ENCODE results near the gene GPC5.

GPC5 gene

DNA sequence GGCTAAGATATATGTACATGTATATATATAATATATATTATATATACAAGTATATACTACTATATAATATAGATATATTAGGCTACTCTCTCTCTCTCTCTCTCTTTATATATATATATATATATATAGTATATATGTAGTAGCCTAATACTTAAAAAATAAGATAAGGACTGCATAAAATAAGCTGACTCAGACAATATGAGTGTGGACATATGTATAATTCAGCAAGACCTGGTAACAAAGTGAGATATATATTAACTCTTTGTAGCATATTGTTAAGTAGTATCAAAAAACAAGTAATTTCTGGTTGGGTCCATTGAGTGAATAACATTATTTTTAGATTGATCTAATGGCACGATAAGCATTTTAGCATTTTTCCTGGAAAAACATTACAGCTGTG, 509.0 kb downstream of the GPC5 start:
- no peak for DNase-seq

DNA sequence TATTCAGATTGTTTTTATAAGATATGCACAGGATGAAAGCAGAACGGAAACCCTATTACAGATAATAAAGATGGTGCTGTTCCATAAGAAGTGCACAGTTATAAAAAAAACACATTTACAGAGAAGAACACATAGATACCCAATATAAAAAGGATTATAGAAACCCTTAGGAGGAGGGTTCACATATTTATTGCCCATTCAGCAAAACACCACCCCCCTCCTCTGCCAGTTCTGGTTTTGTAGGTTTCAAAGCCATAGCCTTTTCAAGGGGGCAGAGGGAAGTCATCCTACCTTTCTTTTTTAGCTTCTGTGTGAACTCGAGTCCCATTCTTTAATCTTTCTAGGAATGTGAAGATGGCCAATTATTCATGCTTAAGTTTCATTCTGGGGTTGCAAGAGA, 511.2 kb downstream of the GPC5 start:
- DNase-seq, result no peak

DNA sequence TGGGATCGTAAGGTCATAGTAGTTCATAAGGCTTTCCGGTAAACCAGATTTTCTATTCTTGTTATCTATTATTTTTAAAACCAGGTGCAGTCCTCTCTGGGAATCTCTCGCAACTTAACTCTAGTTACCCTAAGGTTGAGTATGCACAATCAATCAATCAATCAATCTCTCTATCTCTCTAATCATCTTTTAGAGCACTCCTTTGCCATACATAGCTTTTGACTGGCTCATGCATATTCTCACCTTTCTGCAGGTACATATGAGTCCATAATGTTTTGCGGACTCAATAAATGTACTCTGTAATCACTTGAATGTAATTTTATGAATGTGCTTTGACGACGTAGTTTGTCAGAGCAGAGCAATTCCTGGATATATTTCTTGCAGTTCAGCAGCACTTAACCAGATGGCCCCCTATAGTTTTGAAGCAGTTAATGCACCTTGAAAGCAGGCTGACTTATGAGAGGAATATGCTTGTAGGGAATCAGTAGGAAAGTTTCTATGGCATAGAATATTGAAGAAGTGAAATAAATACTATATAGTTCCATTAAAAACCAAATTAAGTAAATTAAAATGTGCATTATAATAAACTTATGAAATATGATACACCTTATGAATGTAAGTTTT, 524.7 kb downstream of the GPC5 start:
- DNase-seq, result no peak

DNA sequence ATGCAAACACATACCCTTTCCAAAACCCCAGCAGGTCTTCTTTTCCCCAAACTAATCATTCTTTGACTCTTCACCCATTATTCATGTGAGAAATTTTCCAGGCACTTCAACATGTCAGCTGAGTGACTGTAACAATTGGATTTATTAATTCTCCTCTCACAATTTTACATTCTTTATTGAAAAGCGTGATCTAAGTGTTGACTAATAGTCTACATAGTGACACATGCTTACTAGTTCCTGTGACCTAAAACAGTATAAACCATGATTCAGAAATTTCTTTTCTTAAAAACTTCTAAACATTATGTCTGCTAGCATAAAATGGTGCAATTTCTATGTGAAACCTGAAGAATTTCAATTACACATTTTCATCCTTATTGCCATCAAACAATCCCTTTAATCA, 532.3 kb downstream of the GPC5 start:
- no peak for DNase-seq

DNA sequence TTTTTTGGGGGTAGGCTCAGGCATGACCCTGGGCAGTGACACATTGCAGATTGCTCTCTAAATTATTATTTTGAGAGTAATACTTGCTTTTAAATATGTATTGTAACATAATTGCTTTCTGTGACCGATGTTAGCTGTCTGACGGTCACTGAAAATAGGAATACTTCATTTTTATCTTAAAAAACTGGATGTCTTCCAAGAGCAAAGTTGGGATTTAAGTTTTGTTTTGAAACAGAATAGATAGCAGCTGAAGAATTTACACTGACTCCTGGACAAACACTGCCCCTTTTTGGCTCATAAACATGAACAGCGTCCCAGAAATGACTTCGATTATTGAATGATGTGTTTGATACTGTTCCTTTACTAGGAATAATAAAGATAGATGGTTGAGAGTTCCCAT, 535.9 kb downstream of the GPC5 start:
- no peak for DNase-seq

DNA sequence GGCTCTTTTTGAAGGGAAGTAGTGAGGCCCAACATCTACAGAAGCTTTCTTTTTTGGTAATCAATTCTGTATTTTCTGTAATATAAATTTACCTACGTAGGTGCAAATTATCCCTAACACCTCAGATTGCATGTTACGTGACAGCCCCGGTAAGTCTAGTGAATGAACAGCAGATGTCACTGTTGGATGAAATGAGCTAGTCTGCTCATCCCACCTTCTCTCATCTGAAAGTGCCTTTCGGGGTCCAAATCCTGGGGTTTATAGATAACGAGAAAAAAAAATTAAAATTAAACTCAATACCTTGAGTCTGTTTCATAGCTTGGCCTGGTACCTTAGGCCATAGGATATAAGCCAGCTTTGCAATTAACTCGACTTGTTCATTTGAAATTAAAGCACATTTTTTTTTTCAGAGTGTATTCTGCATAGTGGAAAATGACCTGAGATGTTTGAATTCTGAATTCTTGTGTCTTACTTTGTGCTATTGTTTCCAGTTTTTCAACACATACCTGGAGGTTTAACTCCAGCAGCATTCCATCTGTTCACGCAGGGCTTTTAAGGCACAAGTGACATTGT, 548.2 kb downstream of the GPC5 start:
- no peak for DNase-seq

DNA sequence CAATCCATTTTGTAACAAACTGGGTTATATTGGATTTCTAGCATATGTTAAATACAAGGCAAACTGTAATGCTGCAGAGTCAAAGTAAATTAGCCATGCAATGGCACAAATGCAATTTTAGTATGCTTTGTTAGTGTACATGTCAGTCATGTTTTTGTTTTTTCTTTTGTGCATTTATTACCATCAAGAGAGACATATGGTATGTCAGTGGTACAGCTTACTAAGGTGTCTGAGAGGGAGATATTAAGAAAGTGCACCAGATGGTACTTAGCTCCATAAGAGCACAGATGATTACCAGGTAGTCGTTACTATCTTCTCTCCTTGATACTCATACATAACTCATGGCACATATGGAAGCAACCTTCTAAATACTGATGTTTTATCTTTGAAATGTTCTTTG, 550.3 kb downstream of the GPC5 start:
- DNase-seq, result no peak

DNA sequence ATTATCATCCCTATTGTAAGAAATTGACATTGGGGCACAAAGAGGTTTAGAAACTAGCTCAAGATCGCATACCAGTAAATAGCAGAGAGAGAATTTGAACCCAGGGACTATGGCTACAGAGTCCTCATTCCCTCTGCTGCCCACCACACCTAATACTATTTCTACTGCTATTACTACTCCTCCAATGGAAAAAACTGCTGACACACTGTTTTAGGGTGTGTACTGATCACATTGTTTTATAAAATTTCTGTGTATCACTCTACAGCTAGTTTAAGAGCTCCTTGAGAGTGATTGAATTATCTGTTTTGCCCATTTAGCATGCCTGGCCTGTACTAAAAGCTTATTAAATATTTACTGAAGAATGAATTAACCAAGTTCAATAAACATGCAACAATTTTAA, 552.4 kb downstream of the GPC5 start:
- DNase-seq, result no peak

DNA sequence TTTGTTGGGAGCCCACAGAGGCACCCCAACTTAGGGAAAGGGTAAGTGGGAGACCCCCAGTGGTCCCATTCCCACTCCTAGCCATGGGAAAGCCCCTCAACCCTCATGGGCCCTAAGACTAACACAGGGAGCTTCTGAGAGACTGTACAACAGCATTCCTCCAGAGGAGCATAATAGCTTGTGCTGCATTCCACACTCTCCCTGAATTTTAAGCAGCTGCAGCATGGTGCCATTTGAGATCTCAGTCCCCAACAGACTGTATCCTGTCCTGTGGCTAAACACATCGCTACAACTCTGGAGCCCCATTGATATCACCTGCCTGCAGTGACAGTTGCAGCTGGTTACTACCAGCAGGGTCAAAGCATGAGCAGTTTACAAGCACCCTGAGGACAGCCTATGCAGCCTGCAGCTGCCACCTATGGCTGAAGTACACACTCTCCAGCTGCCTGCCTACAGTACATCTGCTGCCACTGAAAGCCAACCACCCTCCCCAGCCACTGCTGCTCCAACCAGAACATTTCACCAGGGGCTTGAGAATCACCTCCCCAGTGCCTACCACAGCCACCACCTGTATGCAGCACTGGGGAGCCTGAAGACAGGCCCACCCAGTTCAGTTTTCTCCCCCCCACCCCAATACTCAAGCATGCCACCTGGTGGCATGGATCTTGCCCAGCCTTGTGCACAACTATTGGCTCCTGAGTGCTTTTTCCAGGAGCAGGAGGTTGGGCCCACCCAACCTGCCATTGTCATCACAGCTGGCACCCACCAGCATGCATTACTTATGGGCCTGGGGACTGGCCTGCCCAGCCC, 557.3 kb downstream of the GPC5 start:
- no peak for DNase-seq

DNA sequence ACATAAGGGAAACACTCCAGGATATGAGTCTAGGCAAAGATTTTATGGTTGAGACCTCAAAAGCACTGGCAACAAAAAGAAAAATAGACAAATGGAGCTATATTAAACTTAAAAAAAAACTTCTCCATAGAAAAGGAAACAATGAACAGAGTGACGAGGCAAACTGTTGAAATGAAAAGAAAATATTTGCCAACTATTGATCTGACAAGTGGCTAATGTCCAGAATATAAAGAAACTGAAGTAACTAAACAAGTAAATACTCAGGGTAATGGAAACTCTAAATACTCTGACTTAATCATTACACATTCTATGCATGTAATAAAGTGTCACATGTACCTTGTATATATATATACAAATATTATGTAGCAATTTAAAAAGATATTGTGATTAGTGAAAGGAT, 562.5 kb downstream of the GPC5 start:
- DNase-seq, result no peak

DNA sequence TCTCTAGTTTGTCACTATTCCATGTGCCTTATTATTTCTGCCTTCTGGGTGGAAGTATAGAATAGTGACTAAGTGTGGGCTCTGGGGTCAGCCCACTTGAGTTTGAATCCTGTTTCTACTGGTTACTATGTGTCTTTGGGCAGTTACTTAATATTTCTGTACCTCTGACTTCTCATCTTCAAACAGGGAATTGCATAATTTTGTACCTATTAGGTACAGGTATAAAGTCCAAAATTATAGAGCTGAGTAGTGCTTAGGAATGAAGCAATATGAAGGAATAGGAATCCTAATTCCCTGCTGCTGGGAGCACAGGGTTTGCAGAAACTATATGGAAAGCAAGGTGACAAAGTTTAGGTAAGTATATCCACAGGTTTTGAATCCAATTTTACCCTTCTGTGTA, 564.5 kb downstream of the GPC5 start:
- DNase-seq, result no peak

DNA sequence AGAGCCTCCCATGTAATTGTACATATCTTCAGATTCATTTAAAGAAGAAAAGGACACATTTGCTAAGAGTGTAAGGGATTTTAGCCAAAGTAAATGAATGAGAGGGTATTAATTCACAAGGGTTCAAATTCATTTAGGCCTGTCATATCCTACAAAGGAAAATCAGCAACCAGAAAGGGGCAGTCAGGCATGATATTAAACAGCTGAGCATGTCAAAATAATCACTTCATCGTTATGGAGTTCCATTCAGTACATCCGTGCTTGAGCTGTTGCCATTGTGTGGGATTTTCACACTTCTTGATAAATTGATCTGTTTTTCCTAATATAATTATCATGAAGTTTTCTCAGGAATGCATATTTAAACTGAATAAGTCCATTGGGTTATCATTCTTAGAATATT, 567.1 kb downstream of the GPC5 start:
- no peak for DNase-seq

DNA sequence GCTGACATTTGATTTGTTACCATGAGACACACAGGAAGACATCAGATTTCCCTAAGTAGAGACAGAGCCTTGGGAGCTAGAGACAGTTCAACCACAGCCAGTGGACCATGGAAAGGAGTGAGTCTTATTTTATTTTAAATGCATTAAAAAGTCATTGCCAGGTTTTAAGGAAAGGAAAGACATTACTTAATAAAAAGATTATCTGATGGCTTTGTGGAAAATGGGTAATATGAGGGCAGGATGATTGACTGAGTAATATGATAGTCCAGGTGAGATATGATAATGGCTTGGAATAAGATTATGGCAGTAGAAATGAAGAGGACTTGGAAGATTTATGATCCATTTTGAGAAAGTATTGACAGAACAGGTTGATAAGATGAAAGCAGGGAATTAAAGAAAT, 580.1 kb downstream of the GPC5 start:
- DNase-seq, result no peak

DNA sequence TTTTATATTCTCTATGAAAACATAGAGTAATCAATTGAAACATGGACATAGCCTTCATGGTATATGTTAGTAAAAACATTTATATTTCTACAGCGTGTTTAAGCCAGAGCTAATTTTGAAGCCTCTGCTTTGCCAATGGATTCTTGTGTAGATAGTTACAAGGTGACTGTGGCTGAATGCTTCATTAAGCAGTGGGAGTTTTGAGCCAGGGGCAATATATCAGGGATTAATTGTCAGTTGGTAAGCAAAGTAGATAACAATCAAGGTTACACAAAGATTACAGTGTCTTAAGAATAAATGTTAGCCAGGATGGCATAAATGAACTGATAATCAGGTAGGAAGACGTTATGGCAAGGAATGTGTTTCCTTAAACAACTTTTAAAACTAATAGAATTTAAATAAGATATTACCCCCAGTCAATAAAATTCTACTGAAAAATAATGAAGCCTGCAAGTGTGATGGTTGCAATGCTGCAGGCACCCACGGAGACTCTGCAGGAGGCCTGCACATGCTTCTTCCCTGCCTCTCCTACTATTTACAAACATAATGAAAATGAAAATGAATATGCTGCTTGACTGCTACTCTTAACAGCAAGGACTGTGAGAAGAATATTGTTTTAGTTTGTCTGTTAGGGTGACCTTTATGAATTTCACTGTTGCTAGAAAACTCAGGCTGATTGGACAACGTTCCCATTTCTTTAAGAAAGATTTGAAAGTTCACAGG, 588.5 kb downstream of the GPC5 start:
- no peak for DNase-seq

DNA sequence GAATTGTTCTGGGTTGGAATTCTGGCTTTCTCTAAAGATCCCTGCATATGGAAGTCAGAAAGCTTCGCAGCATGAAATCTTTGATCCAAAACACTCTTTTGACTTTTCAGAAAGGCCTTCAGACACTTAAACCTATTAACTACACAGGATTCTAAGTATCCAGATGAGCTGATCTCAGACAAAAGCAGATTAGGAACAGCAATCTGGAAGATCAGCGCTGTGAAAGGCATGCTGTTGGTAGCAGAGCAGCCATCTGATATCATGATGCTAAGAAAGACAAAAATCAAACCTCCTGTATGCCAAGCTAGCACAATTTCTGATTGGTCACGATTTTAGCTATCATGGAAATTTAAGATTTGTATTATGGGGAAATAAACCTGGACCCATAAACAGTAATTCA, 589.9 kb downstream of the GPC5 start:
- no peak for DNase-seq

DNA sequence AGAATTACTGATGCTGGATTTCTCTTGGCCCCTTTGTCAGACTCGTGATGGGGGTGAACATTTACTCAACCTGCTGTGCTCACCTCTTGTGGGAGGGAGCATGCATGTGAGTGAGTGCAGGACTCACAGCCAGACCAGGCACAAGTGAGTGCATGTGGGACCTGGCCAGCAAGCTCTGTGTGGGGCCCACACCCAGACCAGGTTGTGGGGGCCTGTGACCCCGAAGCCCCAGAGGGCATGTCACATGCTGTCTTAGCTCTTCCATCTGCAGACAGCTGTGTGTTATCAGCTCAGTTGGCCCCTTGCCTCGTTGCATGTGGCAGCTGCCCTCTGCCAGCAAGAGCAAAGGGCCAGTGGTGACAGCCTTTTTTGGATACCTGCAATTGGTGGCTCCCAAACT, 614.4 kb downstream of the GPC5 start:
- DNase-seq, result no peak

DNA sequence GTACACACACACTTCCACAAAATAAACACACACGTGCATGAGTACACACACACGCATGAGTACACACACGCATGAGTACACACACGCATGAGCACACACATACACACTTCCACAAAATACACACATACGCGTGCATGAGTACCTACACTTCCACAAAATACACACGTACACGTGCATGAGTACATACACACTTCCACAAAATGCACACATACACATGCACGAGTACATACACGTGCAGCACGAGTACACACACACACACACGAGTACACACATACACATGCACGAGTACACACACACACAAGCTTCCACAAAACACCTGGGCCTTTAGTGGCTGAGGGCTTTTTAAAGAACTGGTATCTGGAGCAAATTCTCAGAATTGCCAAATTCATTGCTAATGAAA, 619.3 kb downstream of the GPC5 start:
- DNase-seq, result no peak

DNA sequence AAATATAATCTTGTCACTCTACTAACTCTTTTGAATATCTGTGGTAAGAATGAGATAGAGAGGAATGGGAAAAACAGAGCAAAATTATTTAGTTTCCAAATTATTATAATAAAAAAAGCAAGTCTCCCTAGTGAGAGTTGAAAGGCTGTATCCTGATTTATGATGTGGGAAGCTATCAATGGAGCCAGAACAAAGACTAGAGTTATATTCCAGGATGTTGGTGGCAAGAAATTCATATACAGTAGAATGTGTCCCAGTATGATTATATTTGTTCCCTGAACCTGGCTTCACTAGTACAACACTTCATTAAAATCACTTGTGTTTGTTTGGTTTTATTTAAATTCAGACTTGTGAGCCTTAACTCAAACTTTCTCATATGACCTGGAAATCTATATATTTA, 630.3 kb downstream of the GPC5 start:
- no peak for DNase-seq

DNA sequence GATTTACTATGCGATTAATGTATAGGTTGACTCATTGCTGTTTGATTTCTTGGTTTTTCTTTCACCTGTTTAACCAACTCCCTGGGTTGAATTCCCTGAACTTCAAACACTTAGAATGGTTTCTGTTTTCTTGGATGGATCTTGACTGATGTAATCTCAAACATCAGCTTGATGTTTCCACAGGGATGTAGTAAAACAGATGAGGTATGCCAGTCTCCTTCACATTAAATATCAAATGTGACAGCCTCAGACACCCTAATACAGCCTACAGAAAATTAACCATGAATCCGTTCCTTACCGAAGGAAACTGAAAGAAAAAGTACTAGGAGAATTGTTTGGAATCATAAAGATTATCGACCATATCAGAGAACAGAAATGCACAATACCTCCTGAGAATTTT, 631.2 kb downstream of the GPC5 start:
- DNase-seq, result no peak

DNA sequence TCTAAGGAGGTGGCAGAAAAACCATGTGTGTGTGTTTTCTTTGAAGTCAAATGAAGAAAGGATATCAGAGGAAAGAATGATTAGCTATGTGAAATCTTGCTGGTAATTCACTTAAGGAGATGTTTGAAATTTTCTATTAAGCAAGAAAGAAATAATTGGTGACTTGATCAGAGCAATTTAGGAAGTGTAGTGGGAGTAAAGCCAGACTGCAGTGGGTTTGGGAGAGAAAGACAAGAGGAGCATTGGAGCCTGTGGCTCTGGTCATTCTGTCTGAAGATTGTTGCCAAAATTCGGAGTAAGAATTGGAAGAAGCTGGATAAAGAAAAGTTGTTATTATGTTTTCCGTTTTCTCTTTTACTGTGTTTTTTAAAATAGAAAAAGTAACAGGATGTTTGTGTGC, 640.5 kb downstream of the GPC5 start:
- DNase-seq, result no peak

DNA sequence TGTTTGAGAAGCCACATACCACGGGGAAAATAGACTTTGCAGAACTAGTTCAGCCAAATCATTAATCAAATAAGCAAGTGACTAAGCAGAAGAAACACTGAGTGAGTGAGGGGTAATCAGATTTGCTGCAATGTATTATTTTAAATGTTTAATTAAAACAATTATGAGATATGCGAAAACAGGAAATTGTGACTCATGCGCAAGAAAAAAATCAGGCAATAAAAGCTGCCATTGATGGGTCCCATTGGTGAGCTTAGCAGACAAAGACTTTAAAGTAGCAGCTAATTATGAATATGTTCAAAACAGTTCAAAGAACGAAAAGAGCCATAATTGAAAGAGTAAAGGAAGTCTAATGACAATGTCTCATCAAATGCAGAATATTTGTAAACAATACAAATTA, 644.1 kb downstream of the GPC5 start:
- no peak for DNase-seq

DNA sequence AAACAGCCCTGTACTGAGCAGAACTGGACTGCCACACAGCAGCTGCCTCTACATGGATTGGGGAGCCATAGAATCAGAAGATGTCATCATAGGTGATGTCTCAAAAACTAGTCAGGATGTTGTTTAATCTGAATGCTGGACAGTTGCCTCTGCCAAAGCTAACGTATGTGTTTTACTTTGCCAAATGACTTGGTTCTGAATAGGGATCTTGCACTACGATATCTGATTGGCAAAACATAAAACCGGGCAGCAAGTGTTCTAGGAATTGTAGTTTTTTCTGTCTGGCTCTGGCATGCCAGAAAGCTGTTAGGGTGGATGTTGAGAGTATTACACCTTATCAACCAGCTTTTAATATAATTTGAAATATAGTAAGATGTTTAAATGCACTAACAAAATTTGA, 645.9 kb downstream of the GPC5 start:
- DNase-seq, result no peak

DNA sequence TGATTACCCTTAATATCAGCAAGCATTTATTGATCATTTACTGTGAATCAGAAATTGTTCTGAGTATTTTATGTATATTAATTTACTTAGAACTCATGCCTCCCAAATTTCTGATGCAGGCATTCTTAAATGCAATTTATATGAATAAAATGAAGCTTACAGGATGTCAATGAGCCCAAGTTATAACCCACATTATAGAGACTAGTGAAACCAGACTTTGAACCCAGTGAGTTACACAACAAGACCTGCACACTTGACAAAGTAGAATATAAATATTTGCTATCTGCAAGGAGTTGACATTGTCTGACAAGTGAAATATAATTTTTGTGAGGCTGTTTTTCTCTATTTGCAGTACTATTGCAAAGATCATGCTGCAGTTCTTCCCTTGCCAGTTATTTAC, 656.0 kb downstream of the GPC5 start:
- no peak for DNase-seq

DNA sequence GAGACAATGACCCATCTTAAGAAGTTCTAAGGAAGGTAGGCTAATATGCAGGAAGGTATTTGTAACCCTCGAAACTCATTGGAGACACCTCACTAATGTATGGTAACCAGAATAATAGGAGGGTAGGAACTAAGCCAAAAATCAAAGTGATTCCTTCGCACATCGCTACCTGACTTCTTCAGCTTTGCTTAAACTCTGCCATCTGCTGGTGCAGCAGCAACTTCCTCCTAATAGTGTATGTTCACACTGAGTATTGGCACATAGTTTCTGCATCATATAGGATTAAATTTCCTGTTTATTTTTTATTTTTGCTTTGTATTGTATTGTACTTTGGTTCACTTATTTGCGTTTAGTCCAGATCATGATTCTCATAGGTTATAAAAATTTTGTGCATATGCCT, 676.2 kb downstream of the GPC5 start:
- DNase-seq, result no peak
